Thoracic aorta (tissue), 2 donors: Measurements from ENCODE around the gene TLR9. TPM values are rescaled to one million over a fixed set of nuclear protein-coding genes. Genes with fewer than 3 reads are reported as not detected.
A peak's percentile ranks its signal among the peaks of the same experiment; 100 is the strongest.

Experiments used
- ATAC-seq: fragments of 150-250 bp; one replicate; pipeline ENCODE4 v1.8.0; 2017; ENCODE audit warnings: low read depth; ENCODE audit not compliant: insufficient number of reproducible peaks, low FRiP score
- DNase-seq: peaks from one replicate; pipeline ENCODE4 v3.0.0-alpha.2; 2020; ENCODE audit warnings: low spot score
- H3K27ac ChIP-seq, 2 donors: fragments of 200-600 bp; sonication (generic); 1 replicate in 1 of 2; 2 replicates in 1 of 2; pipeline ENCODE4 v1.5.1; 2016; ENCODE audit warnings: mild to moderate bottlenecking in 2 of 2, moderate library complexity in 2 of 2
- H3K27me3 ChIP-seq: fragments of 200-600 bp; sonication (generic); replicated peaks from 2 replicates; pipeline ENCODE4 v1.6.0; 2016; ENCODE audit warnings: mild to moderate bottlenecking; ENCODE audit not compliant: insufficient read depth
- H3K36me3 ChIP-seq: fragments of 200-600 bp; sonication (generic); one replicate; pipeline ENCODE4 v1.5.1; 2016
- H3K4me1 ChIP-seq, 2 donors: fragments of 200-600 bp; sonication (generic); 1 replicate in 1 of 2; 2 replicates in 1 of 2; pipeline versions ENCODE4 v1.5.1 to v1.6.0; 2016; ENCODE audit warnings: low read depth in 2 of 2, mild to moderate bottlenecking in 1 of 2; ENCODE audit not compliant: control insufficient read depth in 1 of 2
- H3K4me3 ChIP-seq: fragments of 200-600 bp; sonication (generic); 2 replicates; pipeline ENCODE4 v1.5.1; 2016; ENCODE audit warnings: mild to moderate bottlenecking
- H3K9me3 ChIP-seq: fragments of 200-600 bp; sonication (generic); 2 replicates; pipeline ENCODE4 v1.5.1; 2016
- CTCF ChIP-seq: fragments of 200-600 bp; sonication (generic); IDR thresholded peaks from one replicate; pipeline ENCODE4 v1.5.1; 2019; ENCODE audit warnings: antibody characterized with exemption
- total RNA-seq, 2 donors: library from RNA; depleted of rRNA; stranded (reverse); fragments of >200 nt; gene quantifications; one replicate each; pipeline versions ENCODE4 v1.1.0 to v1.2.3, GENCODE V29; 2016

TLR9 gene
- total RNA-seq, 2 donors from 2014 or later: not detected

GRCh38 chr3:52238761-52239701 lies 13.6 kb upstream of the TLR9 start, which contains the start of gene TWF2:
Gene TWF2 (minus strand): TSS chr3:52239158. CDS start chr3:52239016, 142 bp downstream.
- DNase-seq (peak; percentile 43), ATAC-seq (peak; percentile 34)
- peak within 1 kb of the TSS; percentile 96 for H3K4me3 ChIP-seq
- TF ChIP-seq CTCF: no peak
- peaks cover 26 to 52% of the 10 kb centered on the region in 2 donors for H3K4me1 ChIP-seq
- peak within 1 kb of the TSS; percentile 75 to 84 for H3K27ac ChIP-seq
- no peaks in the 10 kb centered on the region for H3K27me3 ChIP-seq
- H3K9me3 ChIP-seq: no peaks in the 10 kb centered on the region
- peaks cover 6% of the 10 kb centered on the region for H3K36me3 ChIP-seq

GRCh38 chr3:52238193-52238760 lies 12.8 kb upstream of the TLR9 start:
- DNase-seq: no peak

GRCh38 chr3:52237657-52238172 lies 12.3 kb upstream of the TLR9 start:
- Histone ChIP-seq H3K27me3 (no peaks in the 10 kb centered on the region), H3K4me3 (peak overlapping the region; percentile 96), H3K4me1 (peaks cover 26 to 48% of the 10 kb centered on the region in 2 donors), H3K9me3 (no peaks in the 10 kb centered on the region), H3K27ac (peak overlapping the region; percentile 75 to 84), H3K36me3 (peaks cover 9% of the 10 kb centered on the region)
- DNase-seq: peak; percentile 60
- ATAC-seq: no peak
- no peak for TF ChIP-seq CTCF

More at GRCh38 chr3:52238193-52238760, 12.8 kb upstream of the TLR9 start:
- Histone ChIP-seq H3K9me3 (no peaks in the 10 kb centered on the region), H3K4me1 (peaks cover 26 to 48% of the 10 kb centered on the region in 2 donors), H3K27me3 (no peaks in the 10 kb centered on the region), H3K4me3 (peak overlapping the region; percentile 96), H3K27ac (peak overlapping the region; percentile 75 to 84), H3K36me3 (peaks cover 6% of the 10 kb centered on the region)
- no peak for TF ChIP-seq CTCF
- ATAC-seq: peak; percentile 11

- Histone ChIP-seq H3K4me3 (peak overlapping the region; percentile 96), H3K27ac (peak overlapping the region; percentile 69 to 84), H3K4me1 (peaks cover 26 to 48% of the 10 kb centered on the region in 2 donors), H3K36me3 (peaks cover 15% of the 10 kb centered on the region), H3K9me3 (no peaks in the 10 kb centered on the region), H3K27me3 (no peaks in the 10 kb centered on the region)
- TF ChIP-seq CTCF: no peak
- DNase-seq: no peak
- no peak for ATAC-seq
Measured at GRCh38 chr3:52237006-52237656, 11.7 kb upstream of the TLR9 start.
